Measurements from ENCODE around the gene VTI1B.
"Not testable (repeated sequence)": the region's sequence is repeated elsewhere in the genome, so short reads cannot be mapped to it uniquely, and the experiment has no call there.

VTI1B gene

DNA sequence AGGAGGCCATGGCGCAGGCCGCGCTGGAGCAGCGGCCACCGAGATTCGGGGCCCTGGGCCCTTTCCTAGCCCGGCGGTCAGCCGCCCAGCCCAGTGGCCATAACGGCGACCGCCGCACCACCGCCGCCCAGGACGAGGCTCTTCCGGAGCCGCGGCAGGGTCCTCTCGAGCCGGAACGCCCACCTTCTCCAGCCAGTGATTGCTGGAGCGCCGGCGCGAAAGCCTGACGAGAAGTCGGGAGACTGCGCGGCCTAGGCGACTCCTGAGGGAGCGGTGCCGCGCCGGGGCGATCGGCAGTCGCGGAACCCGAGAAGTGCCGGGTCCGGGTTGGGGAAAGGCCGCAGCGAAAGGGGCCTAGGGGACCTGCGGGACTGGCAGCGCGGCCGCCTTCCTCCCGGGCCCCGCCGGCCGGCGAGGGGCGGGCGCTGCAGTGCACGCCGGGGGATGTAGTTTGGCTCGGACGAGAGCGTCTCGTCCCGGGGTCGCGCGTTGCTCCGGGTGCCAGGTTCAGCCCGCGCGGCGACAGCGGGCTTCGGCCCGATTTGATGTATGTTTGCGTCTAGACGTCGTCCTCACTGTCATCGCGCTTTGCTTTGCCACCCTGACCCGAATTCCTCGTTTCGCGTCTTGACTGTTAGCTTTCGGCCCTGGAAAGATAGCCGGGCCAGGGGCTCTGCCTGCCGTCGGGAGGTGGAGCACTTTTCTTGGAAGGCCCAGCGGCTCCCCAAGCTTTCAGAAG is at the start of gene VTI1B:
TSS of gene VTI1B (minus strand) at position 153 of the 739 bp plus-strand sequence. CDS start at position 10, 143 bp downstream.
- DNase-seq (ENCODE audit: low spot score), result peak; percentile 71

DNA sequence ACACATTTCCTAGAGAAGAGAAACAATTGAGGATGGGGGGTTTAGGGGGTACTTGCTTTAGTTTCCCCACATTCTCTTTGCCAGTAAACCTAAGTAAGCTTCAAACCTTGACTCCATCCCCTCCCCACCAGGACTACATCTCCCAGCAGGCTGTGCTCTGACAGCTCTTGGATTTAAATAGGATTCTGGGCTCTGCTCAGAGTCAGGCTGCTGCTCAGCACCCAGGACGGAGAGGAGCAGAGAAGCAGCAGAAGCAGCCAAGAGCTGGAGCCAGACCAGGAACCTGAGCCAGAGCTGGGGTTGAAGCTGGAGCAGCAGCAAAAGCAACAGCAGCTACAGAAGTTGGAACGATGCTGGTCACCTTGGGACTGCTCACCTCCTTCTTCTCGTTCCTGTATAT is 47.9 kb upstream of the VTI1B start:
- DNase-seq (ENCODE audit: low spot score), result no peak

- no peak for DNase-seq (ENCODE audit: low spot score)
These were observed 47.4 kb upstream of the VTI1B start for GRCh38 chr14:67721875-67722274.

- DNase-seq (ENCODE audit: low spot score), result no peak
These were observed 45.4 kb upstream of the VTI1B start for GRCh38 chr14:67719866-67720265.

DNA sequence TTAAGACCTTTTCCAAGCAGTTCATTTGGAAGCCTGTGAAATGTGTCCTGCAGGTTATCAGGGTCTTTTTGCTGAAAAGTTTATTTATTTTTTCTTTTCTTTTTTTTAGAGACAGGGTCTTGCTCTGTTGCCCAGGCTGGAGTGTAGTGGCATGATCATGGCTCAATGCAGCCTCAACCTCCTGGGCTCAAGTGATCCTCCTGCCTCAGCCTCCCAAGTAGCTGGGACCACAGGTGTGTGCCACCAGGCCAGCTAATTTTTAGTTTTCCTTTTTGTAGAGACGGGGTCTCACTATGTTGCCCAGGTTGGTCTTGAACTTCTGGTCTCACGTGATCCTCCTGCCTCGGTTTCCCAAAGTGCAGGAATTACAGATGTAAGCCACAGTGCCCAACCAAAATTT is 45.0 kb upstream of the VTI1B start:
- DNase-seq (ENCODE audit: low spot score), result not testable (repeated sequence)

DNA sequence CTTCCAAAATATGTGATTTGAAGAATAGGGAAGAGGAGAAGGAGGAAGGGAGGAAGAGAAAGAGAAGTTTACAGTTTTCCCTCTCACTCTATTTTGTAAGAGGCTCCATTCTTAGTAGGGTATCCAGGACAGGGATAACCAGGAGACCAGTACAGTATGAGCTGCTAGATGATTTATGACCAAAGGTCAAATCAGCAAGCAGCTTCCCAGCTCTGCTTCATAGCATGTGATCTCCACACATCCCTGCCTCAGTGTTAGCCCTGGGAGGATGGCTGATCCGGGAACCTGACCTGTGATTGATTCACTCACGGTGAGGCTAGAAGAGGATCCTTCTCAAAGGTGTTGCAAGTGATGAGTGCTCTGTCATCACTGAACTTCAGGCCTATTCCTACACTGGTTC is 43.8 kb upstream of the VTI1B start:
- no peak for DNase-seq (ENCODE audit: low spot score)

- no peak for DNase-seq (ENCODE audit: low spot score)
These were observed 42.6 kb upstream of the VTI1B start for GRCh38 chr14:67717048-67717447.

- no peak for DNase-seq (ENCODE audit: low spot score)
These were observed 35.8 kb upstream of the VTI1B start for GRCh38 chr14:67710209-67710608.

GRCh38 chr14:67709796-67710195 is 35.4 kb upstream of the VTI1B start:
- DNase-seq (ENCODE audit: low spot score), result not testable (repeated sequence)

- not testable (repeated sequence) for DNase-seq (ENCODE audit: low spot score)
These were observed 34.9 kb upstream of the VTI1B start for GRCh38 chr14:67709346-67709745.

GRCh38 chr14:67705211-67705610 is 30.8 kb upstream of the VTI1B start:
- no peak for DNase-seq (ENCODE audit: low spot score)

- peak; percentile 68 for DNase-seq (ENCODE audit: low spot score)
These were observed 30.2 kb upstream of the VTI1B start for GRCh38 chr14:67704484-67705089.

DNA sequence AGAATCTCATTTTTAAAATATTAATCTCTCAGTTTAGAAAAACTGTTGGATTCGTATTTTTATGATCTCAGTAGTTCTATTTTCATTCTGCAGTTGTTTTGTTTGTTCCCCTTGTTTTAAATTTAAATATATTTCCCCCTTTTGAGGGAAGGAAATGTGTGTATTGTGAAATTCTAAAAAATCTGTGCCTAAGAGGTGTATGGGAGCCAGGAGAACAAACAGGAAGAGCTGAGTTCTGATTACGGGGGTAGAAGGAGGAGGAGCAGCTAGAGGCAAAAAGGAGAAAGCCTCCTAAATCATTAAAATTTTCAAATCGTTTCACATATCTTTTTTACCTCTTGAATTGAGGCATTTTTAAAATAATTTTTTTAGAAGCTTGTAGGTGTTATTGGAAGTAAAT is 29.6 kb upstream of the VTI1B start:
- DNase-seq (ENCODE audit: low spot score), result no peak

GRCh38 chr14:67701492-67701891 is 27.1 kb upstream of the VTI1B start, which contains the start of gene RDH12:
Gene RDH12 (plus strand): TSS chr14:67701886. CDS start chr14:67722643, 20,757 bp downstream.
- not testable (repeated sequence) for DNase-seq (ENCODE audit: low spot score)

- DNase-seq (ENCODE audit: low spot score), result no peak
These were observed 23.7 kb upstream of the VTI1B start for GRCh38 chr14:67698179-67698578.

DNA sequence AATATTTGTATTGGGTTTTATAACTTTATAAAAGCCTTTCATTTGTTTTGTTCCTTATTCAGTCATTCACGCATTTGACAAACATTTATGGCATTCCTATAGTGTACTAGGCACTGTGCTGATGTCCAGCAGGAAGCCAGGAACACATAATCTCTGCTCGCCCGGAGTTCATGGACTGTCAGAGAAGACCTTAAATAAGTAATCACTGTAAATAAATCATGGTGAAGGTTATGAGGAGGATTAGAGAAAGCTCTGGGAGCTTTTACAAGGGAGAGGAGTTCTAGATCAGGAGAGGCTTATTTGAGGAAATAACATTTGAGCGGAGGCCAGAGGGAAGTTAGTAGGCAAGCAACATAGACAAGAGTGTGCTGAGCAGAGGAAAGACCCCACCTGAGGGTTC is 22.6 kb upstream of the VTI1B start:
- no peak for DNase-seq (ENCODE audit: low spot score)

DNA sequence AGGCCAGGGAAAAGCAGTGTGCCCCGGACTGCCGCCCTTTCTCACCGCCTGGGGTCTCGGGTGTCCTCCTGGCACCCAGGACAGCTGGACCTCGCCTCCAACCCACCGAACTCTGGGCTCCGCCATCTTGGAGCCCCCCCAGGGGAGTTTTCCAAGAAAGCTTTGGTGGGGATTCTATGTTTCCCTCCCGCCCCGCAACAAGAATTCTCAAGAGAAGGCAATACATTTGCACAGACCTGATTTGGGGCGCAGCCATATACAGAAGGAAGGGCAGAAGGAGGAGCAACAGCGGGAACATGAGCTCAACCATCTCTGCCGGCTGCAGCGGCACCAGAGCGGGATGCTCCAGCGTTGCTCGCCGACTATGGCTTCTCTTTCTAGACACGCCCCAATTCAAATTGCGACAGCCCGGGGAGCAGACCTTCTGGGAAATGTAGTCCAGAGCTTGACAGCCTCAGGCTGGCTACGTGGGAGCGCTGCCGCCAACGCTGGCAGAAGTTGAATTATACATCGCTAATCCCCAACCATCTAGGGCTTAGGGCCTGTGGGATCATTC is 21.0 kb upstream of the VTI1B start, which contains the start of gene RDH11:
TSS of gene RDH11 (minus strand) at position 371 of the 556 bp plus-strand sequence. CDS start at position 310, 61 bp downstream.
- peak; percentile 88 for DNase-seq (ENCODE audit: low spot score)

DNA sequence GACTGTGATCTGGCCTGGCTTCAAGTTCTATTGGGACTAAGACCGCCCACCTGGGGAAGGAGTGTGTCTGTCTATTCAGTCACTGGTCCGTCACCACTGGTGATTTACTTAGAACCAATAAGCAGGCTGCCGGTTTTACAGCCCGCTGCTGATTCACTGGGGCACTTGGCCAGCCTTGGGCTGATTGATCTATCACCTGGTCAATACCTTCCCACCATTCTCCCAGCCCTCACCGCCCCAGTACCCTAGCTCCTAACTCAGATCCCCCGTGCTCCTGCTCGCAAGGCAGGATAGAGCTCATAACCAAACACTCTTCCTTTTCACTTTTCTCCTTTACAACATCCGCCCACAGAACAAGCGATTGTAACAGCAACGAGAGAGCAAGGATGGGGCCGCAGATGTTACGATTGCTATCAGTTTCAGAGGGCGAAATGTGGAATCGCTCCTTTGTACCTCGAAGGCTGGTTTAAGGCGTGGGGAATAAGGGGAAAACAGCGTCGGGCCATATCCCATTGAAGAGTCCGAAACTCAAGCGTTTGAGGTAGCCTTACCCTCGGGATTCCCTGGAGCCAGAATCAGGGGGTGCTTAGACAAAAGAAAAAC is 20.5 kb upstream of the VTI1B start:
- peak; percentile 70 for DNase-seq (ENCODE audit: low spot score)

DNA sequence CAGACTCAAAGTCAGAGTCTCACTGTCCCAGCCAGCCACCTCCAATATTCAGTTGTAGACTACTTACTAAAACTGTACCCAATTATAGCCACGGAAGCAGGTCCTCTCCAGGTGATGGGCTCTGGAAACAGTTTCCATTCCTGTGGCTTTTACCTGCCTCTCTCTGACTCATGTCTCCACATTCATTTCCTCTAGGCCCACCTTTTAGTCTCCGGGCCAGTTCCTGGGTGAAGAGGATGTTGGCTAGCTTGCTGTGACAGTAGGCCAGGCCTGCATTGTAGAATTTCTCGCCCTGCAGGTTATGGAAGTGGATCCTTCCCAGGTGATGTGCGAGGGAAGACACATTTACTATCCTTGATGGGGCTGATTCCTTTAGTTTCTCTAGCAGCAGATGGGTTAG is 15.6 kb upstream of the VTI1B start:
- no peak for DNase-seq (ENCODE audit: low spot score)

- DNase-seq (ENCODE audit: low spot score), result no peak
These were observed 9.4 kb upstream of the VTI1B start for GRCh38 chr14:67683842-67684241.

GRCh38 chr14:67680941-67681340 is 6.5 kb upstream of the VTI1B start:
- DNase-seq (ENCODE audit: low spot score), result no peak

DNA sequence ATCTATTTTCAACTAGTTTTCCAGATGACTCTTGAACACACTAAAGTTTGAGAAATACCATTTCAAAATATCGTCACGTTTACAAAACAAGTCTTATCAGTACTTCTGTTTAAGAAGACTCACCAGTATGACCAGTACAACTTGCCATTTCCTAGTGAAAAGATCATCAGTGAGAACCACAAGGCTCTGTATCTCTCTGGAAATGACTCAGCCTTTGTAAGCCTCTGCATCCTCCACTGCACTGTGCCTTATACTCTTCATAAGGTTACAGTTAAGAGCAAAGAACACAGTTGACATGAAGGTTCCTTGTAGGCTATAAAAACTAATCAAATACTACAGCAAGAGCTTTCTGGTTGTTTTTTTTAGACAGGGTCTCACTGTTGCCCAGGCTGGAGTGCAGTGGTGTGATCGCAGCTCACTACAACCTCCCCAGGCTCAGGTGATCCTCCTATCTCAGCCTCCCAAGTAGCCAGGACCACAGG is 5.7 kb upstream of the VTI1B start:
- DNase-seq (ENCODE audit: low spot score), result peak; percentile 25

DNA sequence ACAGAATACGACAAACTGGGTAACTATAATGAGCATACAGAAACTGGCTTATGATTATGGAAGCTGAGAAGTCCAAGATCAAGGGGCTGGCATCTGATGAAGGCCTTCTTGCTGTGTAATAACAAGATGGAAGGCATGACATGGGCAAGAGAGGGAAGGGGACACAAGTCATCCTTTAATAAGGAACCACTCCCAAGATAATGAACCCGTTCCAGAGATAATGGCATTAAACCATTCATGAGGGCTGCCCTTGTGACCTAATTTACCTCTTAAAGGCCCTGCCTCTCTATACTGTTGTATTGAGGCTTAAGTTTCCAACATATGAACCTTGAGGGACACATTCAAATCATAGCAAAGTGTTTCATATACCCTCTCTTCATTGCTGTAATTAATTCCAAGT is 4.6 kb upstream of the VTI1B start:
- no peak for DNase-seq (ENCODE audit: low spot score)

Measured in CD4-positive, alpha-beta T cell treated with Interleukin-2 at 100 ng/mL for 4 hours (primary cell).